Measurements from ENCODE around the gene PDE2A.

GRCh38 chr11:72556433-72556832, 117.8 kb downstream of the PDE2A start:
- no peak for TF ChIP-seq POLR2A (IDR thresholded peaks at IDR 0.05)
- TF ChIP-seq, protein P1, sequence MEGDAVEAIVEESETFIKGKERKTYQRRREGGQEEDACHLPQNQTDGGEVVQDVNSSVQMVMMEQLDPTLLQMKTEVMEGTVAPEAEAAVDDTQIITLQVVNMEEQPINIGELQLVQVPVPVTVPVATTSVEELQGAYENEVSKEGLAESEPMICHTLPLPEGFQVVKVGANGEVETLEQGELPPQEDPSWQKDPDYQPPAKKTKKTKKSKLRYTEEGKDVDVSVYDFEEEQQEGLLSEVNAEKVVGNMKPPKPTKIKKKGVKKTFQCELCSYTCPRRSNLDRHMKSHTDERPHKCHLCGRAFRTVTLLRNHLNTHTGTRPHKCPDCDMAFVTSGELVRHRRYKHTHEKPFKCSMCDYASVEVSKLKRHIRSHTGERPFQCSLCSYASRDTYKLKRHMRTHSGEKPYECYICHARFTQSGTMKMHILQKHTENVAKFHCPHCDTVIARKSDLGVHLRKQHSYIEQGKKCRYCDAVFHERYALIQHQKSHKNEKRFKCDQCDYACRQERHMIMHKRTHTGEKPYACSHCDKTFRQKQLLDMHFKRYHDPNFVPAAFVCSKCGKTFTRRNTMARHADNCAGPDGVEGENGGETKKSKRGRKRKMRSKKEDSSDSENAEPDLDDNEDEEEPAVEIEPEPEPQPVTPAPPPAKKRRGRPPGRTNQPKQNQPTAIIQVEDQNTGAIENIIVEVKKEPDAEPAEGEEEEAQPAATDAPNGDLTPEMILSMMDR (IDR thresholded peaks at IDR 0.05 in 4 of 5, conservative IDR thresholded peaks at IDR 0.05 in 1 of 5), result no peak

Data from gastrocnemius medialis (tissue), 4 donors.